ENCODE measurements around the gene ATP2B3. TPM values are rescaled to one million over a fixed set of nuclear protein-coding genes. Genes with fewer than 3 reads are reported as not detected.

The ATP2B3 gene
- total and polyA plus RNA-seq, 8 donors = 0.03 to 0.12 (median 0.04) TPM; not detected in 2

DNA sequence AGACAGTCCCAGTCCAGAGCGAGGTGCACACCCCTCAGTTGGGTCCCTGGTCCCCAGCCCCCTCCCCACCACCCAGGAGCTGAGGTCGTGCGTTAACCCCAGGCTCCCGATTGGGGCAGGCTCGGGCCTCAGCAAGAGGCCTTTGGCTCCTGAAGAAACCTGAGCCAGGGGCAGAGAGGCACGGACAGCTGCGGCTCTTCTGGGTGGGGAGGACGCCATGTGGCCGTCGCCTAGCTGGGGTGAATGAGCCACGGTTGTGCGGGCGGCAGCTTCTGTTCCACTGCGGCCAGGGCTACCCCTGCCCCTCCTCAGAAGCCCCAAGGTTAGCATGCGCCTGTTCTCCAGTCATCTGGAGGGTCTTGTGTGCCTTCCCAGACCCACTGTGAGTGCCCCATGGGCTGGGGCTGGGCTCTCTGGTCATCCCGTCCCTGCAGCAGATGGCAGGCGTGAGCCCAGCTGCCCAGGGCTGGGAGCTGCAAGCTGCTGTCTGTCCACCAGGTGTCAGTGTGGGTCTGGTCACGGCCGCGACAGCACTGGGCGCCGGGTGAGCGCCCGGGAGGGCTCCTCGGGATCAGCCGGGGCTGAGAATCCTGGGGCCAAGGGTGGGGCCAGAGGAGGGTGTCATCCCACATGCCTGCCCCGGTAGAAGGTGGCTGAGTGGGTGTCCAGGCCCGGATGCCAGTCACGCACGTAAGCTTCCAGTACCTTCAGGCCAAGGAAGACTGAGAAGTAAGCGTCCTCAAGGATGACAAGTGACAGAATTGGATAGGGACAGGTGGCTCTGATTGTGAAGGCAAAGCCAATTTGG, 21.9 kb downstream of the ATP2B3 start:
- H3K4me1 ChIP-seq = no peaks in the 10 kb centered on the region
- no peak overlapping the region for H3K27ac ChIP-seq
- WGBS, 2 donors = 41 to 42% methylated on average over 31 of the region's 31 CpGs
- no peaks in the 10 kb centered on the region for H3K9me3 ChIP-seq
- H3K4me3 ChIP-seq = no peak overlapping the region
- intact Hi-C loops (cut with DNase I) = no loop called here
- TF ChIP-seq, protein P1, sequence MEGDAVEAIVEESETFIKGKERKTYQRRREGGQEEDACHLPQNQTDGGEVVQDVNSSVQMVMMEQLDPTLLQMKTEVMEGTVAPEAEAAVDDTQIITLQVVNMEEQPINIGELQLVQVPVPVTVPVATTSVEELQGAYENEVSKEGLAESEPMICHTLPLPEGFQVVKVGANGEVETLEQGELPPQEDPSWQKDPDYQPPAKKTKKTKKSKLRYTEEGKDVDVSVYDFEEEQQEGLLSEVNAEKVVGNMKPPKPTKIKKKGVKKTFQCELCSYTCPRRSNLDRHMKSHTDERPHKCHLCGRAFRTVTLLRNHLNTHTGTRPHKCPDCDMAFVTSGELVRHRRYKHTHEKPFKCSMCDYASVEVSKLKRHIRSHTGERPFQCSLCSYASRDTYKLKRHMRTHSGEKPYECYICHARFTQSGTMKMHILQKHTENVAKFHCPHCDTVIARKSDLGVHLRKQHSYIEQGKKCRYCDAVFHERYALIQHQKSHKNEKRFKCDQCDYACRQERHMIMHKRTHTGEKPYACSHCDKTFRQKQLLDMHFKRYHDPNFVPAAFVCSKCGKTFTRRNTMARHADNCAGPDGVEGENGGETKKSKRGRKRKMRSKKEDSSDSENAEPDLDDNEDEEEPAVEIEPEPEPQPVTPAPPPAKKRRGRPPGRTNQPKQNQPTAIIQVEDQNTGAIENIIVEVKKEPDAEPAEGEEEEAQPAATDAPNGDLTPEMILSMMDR (IDR thresholded peaks at IDR 0.05) = peak; percentile 64 to 85 (median 74)
- FAIRE-seq = no peak
- H3K27me3 ChIP-seq = no peaks in the 10 kb centered on the region
- peak; percentile 45 to 92 (median 76) for DNase-seq
- peak; percentile 75 to 88 (median 85) for ATAC-seq
- no peaks in the 10 kb centered on the region for H3K36me3 ChIP-seq

DNA sequence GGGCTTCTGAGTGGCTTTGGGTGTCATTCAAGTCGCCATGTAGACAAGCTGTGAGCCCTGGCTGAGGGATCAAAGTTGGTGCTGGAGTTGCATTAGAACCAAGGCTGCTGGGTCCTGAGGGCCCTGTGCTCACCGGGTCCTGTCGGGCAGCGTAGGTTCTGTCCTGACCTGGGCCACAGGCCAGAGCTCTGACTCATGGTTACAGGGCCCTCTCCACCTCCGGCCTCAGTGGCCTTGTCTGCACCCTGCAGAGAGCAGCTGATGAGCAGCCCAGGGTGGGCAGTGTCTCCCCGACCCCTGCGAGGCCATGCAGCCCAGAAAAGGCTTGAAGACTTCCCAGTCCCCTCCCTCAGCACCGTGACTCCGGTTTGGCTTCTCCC, 22.5 kb downstream of the ATP2B3 start:
- Histone ChIP-seq H3K27me3 (peaks cover 0 to 3% (median 0%) of the 10 kb centered on the region in 4 donors), H3K27ac (no peak overlapping the region), H3K4me3 (no peak overlapping the region), H3K36me3 (no peaks in the 10 kb centered on the region), H3K4me1 (no peaks in the 10 kb centered on the region), H3K9me3 (no peaks in the 10 kb centered on the region)
- TF ChIP-seq, protein P1 (IDR thresholded peaks at IDR 0.05) = no peak
- FAIRE-seq = no peak
- no peak for ATAC-seq
- 60 to 72% methylated on average over 9 of the region's 9 CpGs for WGBS, 2 donors
- DNase-seq = no peak
- intact Hi-C loops (cut with DNase I) = no loop called here

DNA sequence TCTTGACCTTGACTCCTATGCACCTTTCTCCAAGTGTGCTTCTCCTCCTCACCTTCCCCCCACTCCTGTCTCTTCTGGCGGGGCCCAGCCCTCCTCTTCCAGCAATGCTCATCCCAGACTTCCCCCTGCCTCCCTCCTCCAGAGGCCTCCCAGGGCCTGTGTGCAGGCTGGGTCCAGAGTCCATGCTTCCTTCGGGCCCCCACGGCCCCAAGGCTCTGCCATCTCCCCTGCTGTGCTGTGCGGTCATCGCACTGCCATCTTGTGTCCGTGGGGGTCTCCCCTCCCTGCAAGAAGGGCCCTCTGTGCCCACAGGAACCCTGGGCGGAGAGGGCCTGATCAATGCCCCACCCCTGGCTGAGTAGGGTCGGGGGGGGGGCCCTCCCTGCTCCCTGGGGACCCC, 27.3 kb downstream of the ATP2B3 start:
- FAIRE-seq = no peak
- H3K27me3 ChIP-seq = peaks cover 0 to 4% (median 0%) of the 10 kb centered on the region in 4 donors

DNA sequence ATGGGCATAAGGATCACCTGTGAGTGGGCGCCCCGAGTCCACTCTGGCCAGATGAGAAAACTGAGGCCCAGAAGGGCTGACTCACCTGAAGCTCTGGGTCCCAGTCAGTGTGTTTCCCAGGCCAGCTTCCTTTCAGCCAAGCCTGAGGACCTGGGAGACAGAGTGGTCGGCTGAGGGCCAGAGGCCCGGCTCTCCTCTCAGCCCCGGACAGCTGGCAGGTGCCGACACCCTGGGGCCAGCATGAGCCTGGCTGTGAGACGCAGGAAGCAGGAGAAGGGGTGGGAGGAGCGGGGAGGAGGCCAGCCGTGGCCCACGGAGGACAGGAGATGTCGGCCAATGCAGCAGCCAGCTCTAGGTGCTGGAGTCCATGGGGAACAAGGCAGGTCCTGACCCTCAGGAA, 28.9 kb downstream of the ATP2B3 start:
- Histone ChIP-seq H3K27me3 (peaks cover 0 to 4% (median 0%) of the 10 kb centered on the region in 4 donors), H3K9me3 (no peaks in the 10 kb centered on the region), H3K4me1 (no peaks in the 10 kb centered on the region), H3K36me3 (no peaks in the 10 kb centered on the region), H3K27ac (no peak overlapping the region), H3K4me3 (no peak overlapping the region)
- ATAC-seq = no peak
- FAIRE-seq = no peak
- no peak for DNase-seq
- intact Hi-C loops (cut with DNase I) = no loop called here
- TF ChIP-seq, protein P1 (IDR thresholded peaks at IDR 0.05) = no peak
- 74 to 83% methylated on average over 9 to 11 of the region's 11 CpGs for WGBS, 2 donors

More for the DNA sequence above, 27.3 kb downstream of the ATP2B3 start:
- 61 to 64% methylated on average over 8 of the region's 8 CpGs for WGBS, 2 donors
- no peak for ATAC-seq
- intact Hi-C loops (cut with DNase I) = no loop called here
- no peak overlapping the region for H3K27ac ChIP-seq
- H3K9me3 ChIP-seq = no peaks in the 10 kb centered on the region
- DNase-seq = no peak
- H3K4me3 ChIP-seq = no peak overlapping the region
- TF ChIP-seq, protein P1 (IDR thresholded peaks at IDR 0.05) = no peak
- no peaks in the 10 kb centered on the region for H3K36me3 ChIP-seq
- no peaks in the 10 kb centered on the region for H3K4me1 ChIP-seq

DNA sequence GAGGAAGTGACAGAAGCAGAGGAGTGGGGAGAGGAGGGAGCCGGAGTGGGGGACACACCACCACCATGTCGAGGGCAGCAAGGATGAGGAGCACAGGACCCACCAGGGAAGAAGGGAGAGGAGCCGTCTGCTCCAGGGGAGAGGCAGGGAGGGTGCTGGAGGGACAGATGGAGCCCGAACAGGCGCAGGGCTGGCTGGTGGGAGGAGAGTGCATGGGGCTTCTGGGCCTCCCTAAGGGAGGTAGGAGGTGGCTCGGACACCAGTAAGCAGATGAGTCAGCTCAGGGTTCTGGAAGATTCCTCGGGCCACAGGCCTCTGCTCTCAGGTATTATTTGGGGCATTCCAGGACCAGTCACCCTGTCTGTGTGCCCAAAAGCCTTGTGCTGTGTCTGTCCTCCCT, 29.8 kb downstream of the ATP2B3 start:
- intact Hi-C loops (cut with DNase I) = no loop called here

More for the DNA sequence above, 29.8 kb downstream of the ATP2B3 start:
- no peak overlapping the region for H3K27ac ChIP-seq
- no peaks in the 10 kb centered on the region for H3K4me1 ChIP-seq
- ATAC-seq (no peak), DNase-seq (no peak), FAIRE-seq (no peak)
- H3K36me3 ChIP-seq = no peaks in the 10 kb centered on the region
- TF ChIP-seq, protein P1 (IDR thresholded peaks at IDR 0.05) = no peak
- peaks cover 0 to 4% (median 0%) of the 10 kb centered on the region in 4 donors for H3K27me3 ChIP-seq
- WGBS, 2 donors = 56 to 73% methylated on average over 6 to 7 of the region's 7 CpGs
- no peaks in the 10 kb centered on the region for H3K9me3 ChIP-seq
- no peak overlapping the region for H3K4me3 ChIP-seq
